Right renal pelvis (tissue), 4 donors: ENCODE results near the gene PLK5. TPM values are rescaled to one million over a fixed set of nuclear protein-coding genes. Genes with fewer than 3 reads are reported as not detected.
"Not testable (repeated sequence)": the region's sequence is repeated elsewhere in the genome, so short reads cannot be mapped to it uniquely, and the experiment has no call there.

ENCODE experiments used
- DNase-seq, 4 donors: peaks; one replicate each; pipeline ENCODE4 v3.0.0-alpha.2; 2013; ENCODE audit warnings: low read depth in 4 of 4, low spot score in 3 of 4, missing footprints in 1 of 4
- polyA plus RNA-seq, 4 donors: library from polyadenylated mRNA; unstranded; fragments of 120-200 nt; gene quantifications; one replicate each; pipeline ENCODE4 v1.2.1, GENCODE V29; 2013; ENCODE audit not compliant: insufficient read length in 4 of 4

The PLK5 gene
- polyA plus RNA-seq, 4 donors, result 0.13 to 0.36 (median 0.16) TPM

- no peak for DNase-seq
Observed at GRCh38 chr19:1507192-1507660, 16.7 kb upstream of the PLK5 start.

- peak; percentile 90 to 96 (median 92) for DNase-seq
Observed at GRCh38 chr19:1507763-1508506, 15.9 kb upstream of the PLK5 start.

DNA sequence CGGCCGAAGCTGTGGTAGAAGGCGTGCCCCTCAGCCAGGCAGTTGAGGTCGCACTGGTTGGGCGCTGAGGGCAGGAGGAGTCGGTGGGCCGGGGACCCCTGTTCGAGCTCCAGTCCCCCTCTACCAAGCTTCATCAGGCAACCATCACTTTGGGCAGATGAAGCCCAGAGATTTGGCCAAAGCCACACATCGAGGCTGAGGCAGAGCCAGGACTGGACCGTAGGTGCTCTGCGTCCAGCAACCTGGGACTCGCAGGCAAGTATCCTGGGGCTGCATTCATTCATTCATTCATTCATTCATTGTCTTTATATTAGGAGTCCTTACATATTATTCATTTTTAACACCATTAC, 15.4 kb upstream of the PLK5 start:
- no peak for DNase-seq

DNA sequence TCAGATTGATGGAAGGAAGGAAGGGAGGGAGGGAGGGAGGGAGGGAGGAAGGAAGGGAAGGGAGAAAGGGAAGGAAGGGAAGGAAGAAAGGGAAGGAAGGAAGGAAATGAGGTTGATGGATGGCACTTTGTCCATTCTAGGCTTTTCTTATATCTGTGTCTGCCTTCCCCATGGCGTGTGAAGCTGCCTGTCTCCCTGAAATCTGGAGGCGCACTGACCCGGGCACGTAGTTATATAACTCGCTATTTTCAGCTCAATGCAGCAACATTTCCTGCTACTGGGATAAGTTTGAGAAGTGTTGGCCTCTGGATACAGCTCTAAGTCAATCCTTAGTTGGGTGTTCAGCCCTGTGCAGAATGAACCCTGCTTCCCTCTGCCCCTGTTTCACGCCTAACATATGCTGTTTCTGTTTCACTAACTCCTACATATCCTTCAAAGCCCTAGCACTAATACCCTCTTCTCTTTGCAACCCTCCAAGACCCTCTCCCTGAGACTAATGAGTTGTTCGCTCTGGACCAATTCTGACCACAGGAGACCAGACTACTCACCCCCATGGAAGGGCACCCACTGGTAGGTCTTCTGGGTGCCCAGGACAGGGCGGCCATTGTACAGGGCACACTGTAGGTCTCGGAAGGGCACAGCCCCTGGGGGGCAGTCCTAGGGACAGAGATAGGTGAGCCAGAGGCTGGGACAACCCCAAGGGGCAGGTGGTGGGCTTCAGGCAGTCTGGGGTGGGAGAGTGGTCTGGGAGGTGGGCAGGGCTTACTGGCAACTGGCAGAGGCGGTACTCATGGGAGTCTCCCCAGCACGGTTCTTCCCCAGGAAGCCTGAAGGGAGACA, 14.1 kb upstream of the PLK5 start:
- no peak for DNase-seq

GRCh38 chr19:1510442-1510806, 13.5 kb upstream of the PLK5 start:
- DNase-seq, result no peak

GRCh38 chr19:1510807-1511206, 13.1 kb upstream of the PLK5 start:
- DNase-seq, result no peak

DNA sequence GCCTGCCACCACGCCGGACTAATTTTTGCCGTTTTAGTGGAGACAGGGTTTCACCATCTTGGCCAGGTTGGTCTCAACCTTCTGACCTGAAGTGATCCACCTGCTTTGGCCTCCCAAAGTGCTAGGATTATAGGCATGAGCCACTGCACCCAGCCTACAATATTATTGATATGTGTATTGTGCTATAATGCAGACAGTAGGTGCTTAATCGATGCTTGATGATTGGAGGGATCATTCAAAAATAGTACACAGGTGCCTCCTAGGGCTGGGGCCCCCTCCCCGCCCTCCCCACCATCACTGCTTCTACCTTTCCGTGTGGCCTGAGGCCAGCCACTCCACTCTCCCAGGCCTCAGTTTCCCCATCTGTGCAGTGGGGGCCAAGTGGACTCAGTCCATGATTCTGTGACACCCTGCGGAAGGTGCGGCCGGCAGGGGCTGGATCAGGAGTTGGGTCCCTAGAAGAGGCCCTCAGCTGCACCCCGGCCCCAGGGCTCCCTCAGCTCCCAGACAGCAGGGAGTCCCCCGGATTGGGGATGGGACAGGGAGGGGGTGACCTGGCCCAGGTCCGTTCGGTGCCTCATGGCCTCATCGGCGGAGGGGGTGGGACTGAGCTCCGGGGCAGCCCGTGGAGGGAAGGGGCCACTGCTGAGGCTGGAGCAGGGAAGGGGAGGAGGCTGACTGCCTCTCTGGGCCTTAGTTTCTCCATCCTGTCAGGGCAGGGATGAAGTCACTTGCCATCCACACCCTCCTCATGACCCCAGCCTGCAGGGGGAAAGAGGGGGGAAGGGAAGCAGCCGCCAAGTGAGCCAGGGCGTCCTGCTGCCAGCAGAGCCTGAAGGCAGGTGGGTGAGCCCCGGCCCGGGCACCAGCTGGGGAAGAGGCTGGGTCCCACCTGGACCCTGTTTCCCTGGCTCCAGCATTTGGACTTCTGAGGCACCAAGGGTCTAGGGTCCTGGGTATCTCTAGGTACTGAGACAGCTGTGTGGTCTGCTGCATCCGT, 12.3 kb upstream of the PLK5 start:
- no peak for DNase-seq

DNA sequence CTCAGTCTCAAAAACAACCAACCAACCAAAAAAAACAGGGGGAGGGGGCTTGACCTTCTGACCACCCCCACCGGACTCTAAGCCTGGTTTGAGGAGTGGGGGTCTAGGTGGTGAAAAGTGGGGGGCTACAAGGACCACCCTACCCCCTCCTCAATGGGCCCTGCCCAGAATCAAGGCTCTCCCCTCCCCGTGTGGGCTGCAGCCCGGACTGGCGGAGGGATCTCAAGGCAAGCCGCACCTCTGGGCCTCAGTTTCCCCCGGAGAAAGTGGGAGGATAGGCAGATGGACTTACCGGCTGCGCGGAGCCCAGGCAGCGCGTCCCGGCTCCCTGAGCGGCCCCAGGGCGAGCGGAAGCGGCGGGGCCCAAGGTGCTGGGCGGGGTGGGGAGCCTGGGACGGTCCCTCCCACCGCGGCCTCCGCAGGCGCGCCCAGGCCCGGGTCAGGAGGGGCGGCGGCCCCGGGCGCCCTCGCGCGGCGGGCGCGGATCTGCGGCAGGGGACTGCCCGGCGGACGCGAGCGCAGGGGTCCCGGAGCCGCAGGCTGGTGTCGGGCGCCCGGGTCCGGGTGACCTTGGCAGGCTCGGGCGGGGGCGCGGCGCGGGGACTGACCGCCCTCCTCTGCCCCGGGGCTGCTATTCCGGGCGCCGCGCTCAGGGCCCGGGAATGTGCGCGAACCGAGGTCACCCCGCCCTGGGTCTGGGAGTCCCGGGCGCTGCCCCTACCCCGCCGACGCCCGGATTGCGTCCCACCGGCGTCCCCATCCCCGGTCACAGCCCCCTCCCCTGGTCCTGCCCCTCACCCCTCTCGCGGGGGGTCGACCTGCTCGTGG, 11.0 kb upstream of the PLK5 start, which contains the start of gene ADAMTSL5:
ADAMTSL5 (minus strand) TSS at position 349 of the 828 bp plus-strand sequence. CDS start 2,076 bp downstream, outside the sequence.
- no peak for DNase-seq

- no peak for DNase-seq
Observed at GRCh38 chr19:1513499-1514294, 10.2 kb upstream of the PLK5 start.

- no peak for DNase-seq
Observed at GRCh38 chr19:1514295-1514661, 9.6 kb upstream of the PLK5 start.

DNA sequence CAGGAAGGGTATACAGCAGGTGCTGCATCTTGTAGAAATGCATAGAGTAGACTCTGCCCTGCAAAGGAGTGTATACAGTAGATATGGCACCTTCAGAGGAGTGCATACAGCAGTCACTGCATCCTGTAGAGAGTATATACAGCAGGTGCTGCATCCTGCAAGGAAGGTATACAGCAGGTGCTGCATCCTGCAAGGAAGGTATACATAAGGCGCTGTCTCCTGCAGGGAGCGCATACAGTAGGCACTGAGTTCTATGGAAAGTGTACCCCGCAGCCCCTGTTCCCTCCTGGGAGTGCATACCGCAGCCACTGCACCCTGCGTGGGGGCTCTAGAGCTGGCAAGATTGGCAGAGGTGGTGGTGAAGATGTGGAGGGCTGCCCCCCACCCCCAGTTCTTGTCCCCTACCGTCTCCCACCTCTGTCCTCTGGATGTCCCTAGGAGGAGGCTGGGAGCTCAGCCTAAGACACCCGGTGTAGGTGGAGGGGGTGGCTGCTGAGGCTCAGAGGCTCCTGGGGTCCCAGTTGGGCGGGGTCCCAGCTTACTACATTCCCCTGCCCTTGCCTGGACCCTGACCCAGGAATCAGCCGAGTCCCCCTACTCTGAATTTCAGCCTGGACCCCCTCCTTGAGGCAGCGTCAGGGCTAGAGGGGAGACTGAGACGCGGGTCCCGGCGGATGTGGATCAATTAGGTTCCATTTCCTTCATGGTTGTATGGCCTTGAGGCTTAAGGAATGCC, 8.7 kb upstream of the PLK5 start:
- DNase-seq, result no peak

DNA sequence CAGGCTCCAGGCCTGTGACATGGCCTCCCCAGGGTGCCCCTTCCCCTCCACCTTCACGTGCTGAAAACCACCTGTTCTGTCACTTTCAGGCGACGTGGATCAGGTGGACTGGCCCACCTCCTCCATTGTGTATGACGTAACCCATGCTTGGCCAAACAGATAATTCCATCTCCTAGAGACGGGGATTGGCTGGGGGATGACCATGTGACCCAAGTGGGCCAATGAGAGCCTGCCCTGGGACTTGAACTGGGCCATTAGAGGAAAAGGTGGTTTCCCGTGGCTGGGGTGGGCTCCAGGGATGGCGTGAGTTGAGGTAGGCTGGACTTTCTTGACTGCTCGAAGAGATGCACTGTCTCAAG, 7.5 kb upstream of the PLK5 start:
- no peak for DNase-seq

- DNase-seq, result no peak
Observed at GRCh38 chr19:1518471-1518870, 5.4 kb upstream of the PLK5 start.

DNA sequence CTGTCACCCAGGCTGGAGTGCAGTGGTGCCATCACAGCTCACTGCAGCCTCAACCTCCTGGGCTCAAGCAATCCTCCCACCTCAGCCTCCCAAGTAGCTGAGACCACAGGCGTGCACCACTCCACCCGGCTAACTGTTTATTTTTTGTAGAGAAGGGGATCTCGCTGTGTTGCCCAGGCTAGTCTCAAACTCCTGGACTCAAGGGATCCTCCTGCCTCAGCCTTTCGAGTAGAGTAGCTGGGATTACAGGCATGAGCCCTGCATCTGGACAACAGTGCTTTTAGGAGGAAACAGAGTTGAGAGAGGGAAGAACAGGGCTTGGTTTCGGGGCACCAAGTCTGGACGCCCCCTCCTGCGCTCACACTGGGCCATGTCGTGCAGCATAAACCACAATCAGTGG, 4.1 kb upstream of the PLK5 start:
- DNase-seq, result not testable (repeated sequence)

GRCh38 chr19:1520203-1520780, 3.6 kb upstream of the PLK5 start:
- DNase-seq, result no peak

GRCh38 chr19:1521636-1522035, 2.2 kb upstream of the PLK5 start:
- no peak for DNase-seq

DNA sequence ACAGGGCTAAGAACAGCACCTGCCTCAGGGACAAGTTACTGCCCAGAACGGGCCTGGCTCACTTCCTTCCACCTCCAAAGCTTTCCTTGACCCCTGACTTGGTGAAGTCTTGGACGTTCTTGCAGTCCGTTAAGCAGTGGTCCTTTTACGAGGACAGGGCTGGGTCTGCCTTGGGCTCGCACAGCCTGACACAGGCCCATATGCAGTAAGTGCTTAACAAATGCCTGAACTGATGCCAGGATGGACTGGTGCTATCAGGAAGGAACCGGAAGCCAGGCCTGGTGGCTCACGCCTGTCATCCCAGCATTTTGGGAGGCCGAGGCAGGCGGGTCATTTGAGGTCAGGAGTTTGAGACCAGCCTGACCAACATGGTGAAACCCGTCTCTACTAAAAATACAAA, 1.8 kb upstream of the PLK5 start:
- no peak for DNase-seq

DNA sequence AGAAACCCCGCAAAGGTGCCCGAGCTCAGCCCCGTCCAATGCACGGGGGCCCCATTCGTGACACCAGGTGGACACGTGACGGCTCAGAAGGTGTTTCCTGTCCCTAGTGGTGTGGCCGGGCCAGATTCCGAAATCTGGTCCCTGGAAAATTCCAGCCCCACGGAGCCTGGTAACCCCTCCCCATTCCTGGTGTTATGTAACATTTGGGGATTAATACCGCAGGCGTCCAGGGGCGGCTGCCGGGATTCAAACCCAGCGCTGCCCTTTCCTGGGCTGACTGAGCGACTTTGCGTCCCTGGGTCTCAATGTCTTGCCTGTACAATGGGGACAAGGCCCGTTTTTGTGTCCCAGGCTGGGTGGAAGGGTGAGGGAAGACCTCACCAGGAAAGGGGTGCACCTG, 1.0 kb upstream of the PLK5 start:
- DNase-seq, result no peak
